ENCODE results near the gene VN1R5. TPM values are rescaled to one million over a fixed set of nuclear protein-coding genes. Genes with fewer than 3 reads are reported as not detected.

VN1R5 gene
- total RNA-seq, 1 experiment from 2014 or later, result not detected

- no peak for ATAC-seq
- POLR2A ChIA-PET, result no interaction called here
- Histone ChIP-seq H3K4me2 (ENCODE audit: low read length) (no peak overlapping the region), H3K9me3 (ENCODE audit: control insufficient read depth in 1 of 2, insufficient read depth in 1 of 2, low read depth in 1 of 2, low read length in 2 of 2) (no peaks in the 10 kb centered on the region), H3K27me3 (ENCODE audit: insufficient read depth, low read length) (no peaks in the 10 kb centered on the region), H3K9me2 (ENCODE audit: insufficient read depth) (no peaks in the 10 kb centered on the region), H3K27ac (ENCODE audit: low read depth, low read length) (no peak overlapping the region), H3K79me2 (ENCODE audit: insufficient read depth, low read length) (peaks cover 35% of the 10 kb centered on the region), H3K4me3 (replicated peaks in 1 of 2; ENCODE audit: low read depth in 1 of 2, low read length in 2 of 2) (no peak overlapping the region), H3K9ac (ENCODE audit: low read length) (no peak overlapping the region), H3K36me3 (ENCODE audit: control insufficient read depth in 1 of 2, insufficient read depth in 2 of 2, low read length in 2 of 2) (no peaks in the 10 kb centered on the region), H2AFZ (ENCODE audit: low read depth, low read length, poor library complexity, severe bottlenecking) (no peak overlapping the region), H3K4me1 (ENCODE audit: control insufficient read depth in 1 of 2, insufficient read depth in 2 of 2, low read length in 2 of 2) (peaks cover 6 to 11% of the 10 kb centered on the region in 2 experiments; a peak in 3 of 4 replicates), H4K20me1 (ENCODE audit: insufficient read depth) (no peaks in the 10 kb centered on the region)
- no peak for DNase-seq (ENCODE audit: low read depth, low spot score)
- CTCF ChIA-PET, result no interaction called here
- intact Hi-C loops (cut with micrococcal nuclease), result loop anchor here (5.0 kb wide), 1 partner anchor 120 kb away; the partner anchor contains the start of gene ZNF496
- BruUV-seq (replicated peaks), result no TSS peak
- no peak for TF ChIP-seq ZBTB33 (IDR thresholded peaks at IDR 0.05; ENCODE audit: extremely low read depth, insufficient replicate concordance, low read length)
- TF ChIP-seq ATF3 (IDR thresholded peaks at IDR 0.05), result no peak
- TF ChIP-seq MAX (IDR thresholded peaks at IDR 0.05), result no peak
- TF ChIP-seq RAD21 (IDR thresholded peaks at IDR 0.05; ENCODE audit: low read depth), result no peak
- TF ChIP-seq SP1 (IDR thresholded peaks at IDR 0.05; ENCODE audit: low read depth), result no peak
- no peak for TF ChIP-seq JUND (IDR thresholded peaks at IDR 0.05)
- TF ChIP-seq ZNF274 (IDR thresholded peaks at IDR 0.05; ENCODE audit: low read depth, low read length), result no peak
- no peak for TF ChIP-seq ELF1 (IDR thresholded peaks at IDR 0.05; ENCODE audit: borderline replicate concordance, low read depth)
- TF ChIP-seq POLR2A (IDR thresholded peaks at IDR 0.05; ENCODE audit: borderline replicate concordance, extremely low read depth, insufficient read depth, insufficient read length), result no peak
- TF ChIP-seq TCF7L2 (IDR thresholded peaks at IDR 0.05; ENCODE audit: borderline replicate concordance, extremely low read depth, insufficient read depth, insufficient read length), result no peak
- TF ChIP-seq FOSL1 (IDR thresholded peaks at IDR 0.05; ENCODE audit: low read depth), result no peak
- TF ChIP-seq YY1 (IDR thresholded peaks at IDR 0.05; ENCODE audit: extremely low read depth, insufficient replicate concordance, low read depth, low read length), result no peak
- no peak for TF ChIP-seq POLR2AphosphoS5 (IDR thresholded peaks at IDR 0.05; ENCODE audit: low read depth, low read length)
- TF ChIP-seq CTCF (IDR thresholded peaks at IDR 0.05 in 2 of 3, conservative IDR thresholded peaks at IDR 0.05 in 1 of 3; ENCODE audit: borderline replicate concordance in 1 of 3, insufficient read depth in 1 of 3, low read depth in 2 of 3, low read length in 2 of 3), result no peak
- no peak for TF ChIP-seq CEBPB (IDR thresholded peaks at IDR 0.05; ENCODE audit: low read depth)
- RAD21 ChIA-PET (ENCODE audit: low non-redundant PET in 1 of 2, low total read pairs in 2 of 2, uncharacterized antibody in 2 of 2, unreplicated experiment in 2 of 2), result no interaction called here
Measured at GRCh38 chr1:247212012-247212411, 43.9 kb upstream of the VN1R5 start.
